CD4-positive, alpha-beta memory T cell (primary cell): ENCODE data around the gene MYBL2. TPM values are rescaled to one million over a fixed set of nuclear protein-coding genes. Genes with fewer than 3 reads are reported as not detected.
A peak's percentile ranks its signal among the peaks of the same experiment; 100 is the strongest.

Experiments
- CTCF ChIA-PET: fragments of 350-600 bp; sonication (Branson Sonifier 250); formaldehyde crosslinking; loops from one replicate; lab custom pipeline; 2021; ENCODE audit warnings: inconsistent platforms; ENCODE audit not compliant: partially characterized antibody; lab: Charles Lee
- POLR2A ChIA-PET: fragments of 350-600 bp; sonication (Branson Sonifier 250); formaldehyde crosslinking; loops from one replicate; lab custom pipeline; 2021; ENCODE audit not compliant: partially characterized antibody; lab: Charles Lee
- DNase-seq, 5 donors: peaks; one replicate each; pipeline versions ENCODE4 v3.0.0 to v3.0.0-alpha.2; 2020 to 2022; ENCODE audit warnings: mixed read lengths in 1 of 5
- H3K27ac ChIP-seq: one replicate; pipeline ENCODE4 v1.7.0; 2013; ENCODE audit warnings: low read depth, low read length
- H3K27me3 ChIP-seq: 2 replicates; pipeline ENCODE4 v1.7.0; 2013; ENCODE audit warnings: mild to moderate bottlenecking, low read length, moderate library complexity; ENCODE audit not compliant: insufficient read depth
- H3K36me3 ChIP-seq: 2 replicates; pipeline ENCODE4 v1.7.0; 2013; ENCODE audit warnings: mild to moderate bottlenecking, low read length, moderate library complexity; ENCODE audit not compliant: insufficient read depth
- H3K4me1 ChIP-seq: 2 replicates; pipeline ENCODE4 v1.7.0; 2013; ENCODE audit warnings: mild to moderate bottlenecking, low read length, moderate library complexity; ENCODE audit not compliant: insufficient read depth
- H3K4me3 ChIP-seq, 2 donors: one replicate each; pipeline ENCODE4 v1.7.0; 2013; ENCODE audit warnings: low read length in 2 of 2, mild to moderate bottlenecking in 1 of 2
- H3K9me3 ChIP-seq, 2 donors: one replicate each; pipeline ENCODE4 v1.7.0; 2013; ENCODE audit warnings: low read length in 2 of 2, control low read depth in 1 of 2; ENCODE audit not compliant: control insufficient read depth in 1 of 2
- H3K27ac Mint-ChIP-seq, 7 donors: one replicate each; pipeline ENCODE4 v1.8.0; 2020 to 2021; ENCODE audit warnings: mixed read lengths in 7 of 7, mild to moderate bottlenecking in 6 of 7, inconsistent platforms in 3 of 7, moderate library complexity in 3 of 7
- H3K27me3 Mint-ChIP-seq, 2 donors: one replicate each; pipeline ENCODE4 v1.8.0; 2020 to 2021; ENCODE audit warnings: mixed read lengths in 2 of 2
- H3K36me3 Mint-ChIP-seq, 2 donors: one replicate each; pipeline ENCODE4 v1.8.0; 2020 to 2021; ENCODE audit warnings: mixed read lengths in 2 of 2, inconsistent platforms in 1 of 2, mild to moderate bottlenecking in 1 of 2
- H3K4me1 Mint-ChIP-seq, 4 donors: one replicate each; pipeline ENCODE4 v1.8.0; 2020 to 2021; ENCODE audit warnings: mixed read lengths in 4 of 4, mild to moderate bottlenecking in 1 of 4
- H3K4me3 Mint-ChIP-seq, 8 donors: one replicate each; pipeline ENCODE4 v1.8.0; 2020 to 2021; ENCODE audit warnings: mixed read lengths in 8 of 8, mild to moderate bottlenecking in 7 of 8, moderate library complexity in 6 of 8, inconsistent platforms in 3 of 8
- H3K9me3 Mint-ChIP-seq, 8 donors: one replicate each; pipeline ENCODE4 v1.8.0; 2020 to 2021; ENCODE audit warnings: mixed read lengths in 8 of 8, mild to moderate bottlenecking in 5 of 8, inconsistent platforms in 3 of 8, moderate library complexity in 1 of 8
- intact Hi-C: fragments of 100-400 bp; cut with micrococcal nuclease; formaldehyde crosslinking; loops from one replicate; pipeline ENCODE4 v1.15.1; 2023
- polyA plus RNA-seq, 2 donors: library from polyadenylated mRNA; unstranded; fragments of 300-500 nt; fragmentation: Illumina TruSeq; gene quantifications; one replicate each; pipeline ENCODE4 v1.2.3, GENCODE V29; 2021
- total RNA-seq, 2 experiments: library from RNA; stranded (reverse); gene quantifications; one replicate each; pipeline ENCODE4 v1.2.3, GENCODE V29; 2021

The MYBL2 gene
- total and polyA plus RNA-seq, 4 experiments from 2014 or later, result 0.11 to 0.22 TPM; not detected in 2

GRCh38 chr20:43682446-43682845, 15.5 kb downstream of the MYBL2 start:
- H3K4me1 ChIP-seq, result no peaks in the 10 kb centered on the region
- no peaks in the 10 kb centered on the region for H3K9me3 ChIP-seq
- CTCF ChIA-PET, result no interaction called here
- intact Hi-C loops, result no loop called here
- H3K4me3 ChIP-seq, result no peak overlapping the region
- H3K27me3 Mint-ChIP-seq, result no peaks in the 10 kb centered on the region
- no peaks in the 10 kb centered on the region for H3K36me3 Mint-ChIP-seq
- no peaks in the 10 kb centered on the region for H3K36me3 ChIP-seq
- POLR2A ChIA-PET, result no interaction called here
- no peak overlapping the region for H3K27ac ChIP-seq
- H3K27me3 ChIP-seq, result no peaks in the 10 kb centered on the region
- no peak overlapping the region for H3K4me3 Mint-ChIP-seq
- no peak overlapping the region for H3K27ac Mint-ChIP-seq
- peaks cover 0 to 3% (median 0%) of the 10 kb centered on the region in 8 donors for H3K9me3 Mint-ChIP-seq
- H3K4me1 Mint-ChIP-seq, result peaks cover 0 to 4% (median under 1%) of the 10 kb centered on the region in 4 donors
- DNase-seq, result no peak

GRCh38 chr20:43686820-43687219, 19.9 kb downstream of the MYBL2 start:
- DNase-seq, result no peak
- CTCF ChIA-PET, result no interaction called here
- intact Hi-C loops, result no loop called here
- Mint-ChIP-seq H3K4me1 (peaks cover 0 to 1% (median 0%) of the 10 kb centered on the region in 4 donors), H3K9me3 (peaks cover 0 to 1% (median 0%) of the 10 kb centered on the region in 8 donors), H3K27ac (peak overlapping the region in 1 of 7 donors; percentile 27), H3K36me3 (no peaks in the 10 kb centered on the region), H3K27me3 (no peaks in the 10 kb centered on the region), H3K4me3 (no peak overlapping the region)
- Histone ChIP-seq H3K27ac (no peak overlapping the region), H3K27me3 (no peaks in the 10 kb centered on the region), H3K9me3 (no peaks in the 10 kb centered on the region), H3K36me3 (no peaks in the 10 kb centered on the region), H3K4me3 (no peak overlapping the region), H3K4me1 (no peaks in the 10 kb centered on the region)
- POLR2A ChIA-PET, result no interaction called here

- ChIA-PET CTCF (interaction anchor here (0.5 to 6.3 kb wide), 5 partner anchors 34 to 239 kb away, joined by 3 to 30 read pairs (median 3); no protein-coding TSS in a partner anchor), POLR2A (no interaction called here)
- Mint-ChIP-seq H3K36me3 (no peaks in the 10 kb centered on the region), H3K9me3 (no peaks in the 10 kb centered on the region), H3K4me1 (no peaks in the 10 kb centered on the region), H3K27ac (no peak overlapping the region), H3K27me3 (no peaks in the 10 kb centered on the region), H3K4me3 (no peak overlapping the region)
- Histone ChIP-seq H3K4me1 (no peaks in the 10 kb centered on the region), H3K27me3 (no peaks in the 10 kb centered on the region), H3K27ac (no peak overlapping the region), H3K4me3 (no peak overlapping the region), H3K36me3 (no peaks in the 10 kb centered on the region), H3K9me3 (no peaks in the 10 kb centered on the region)
- intact Hi-C loops, result no loop called here
- no peak for DNase-seq
Observed at GRCh38 chr20:43689165-43689564, 22.3 kb downstream of the MYBL2 start.

GRCh38 chr20:43690943-43691598, 24.2 kb downstream of the MYBL2 start:
- DNase-seq, result no peak
- no peak overlapping the region for H3K4me3 Mint-ChIP-seq
- H3K9me3 Mint-ChIP-seq, result no peaks in the 10 kb centered on the region
- peak overlapping the region in 1 of 7 donors; percentile 63 for H3K27ac Mint-ChIP-seq
- ChIA-PET CTCF (interaction anchor here (0.6 to 6.3 kb wide), 5 partner anchors 10 to 241 kb away, joined by 3 to 30 read pairs (median 15); no protein-coding TSS in a partner anchor), POLR2A (no interaction called here)
- Histone ChIP-seq H3K9me3 (no peaks in the 10 kb centered on the region), H3K27ac (no peak overlapping the region), H3K36me3 (no peaks in the 10 kb centered on the region), H3K27me3 (no peaks in the 10 kb centered on the region), H3K4me3 (no peak overlapping the region), H3K4me1 (no peaks in the 10 kb centered on the region)
- intact Hi-C loops, result no loop called here
- no peaks in the 10 kb centered on the region for H3K27me3 Mint-ChIP-seq
- no peaks in the 10 kb centered on the region for H3K36me3 Mint-ChIP-seq
- peaks cover 0 to 2% (median 0%) of the 10 kb centered on the region in 4 donors for H3K4me1 Mint-ChIP-seq

GRCh38 chr20:43691928-43692524, 25.1 kb downstream of the MYBL2 start:
- peak in 4 of 5 donors; percentile 12 to 30 (median 20) for DNase-seq
- Mint-ChIP-seq H3K27me3 (no peaks in the 10 kb centered on the region), H3K4me3 (no peak overlapping the region), H3K36me3 (no peaks in the 10 kb centered on the region), H3K9me3 (no peaks in the 10 kb centered on the region), H3K27ac (no peak overlapping the region), H3K4me1 (peaks cover 0 to 2% (median 0%) of the 10 kb centered on the region in 4 donors)
- intact Hi-C loops, result no loop called here
- Histone ChIP-seq H3K4me1 (no peaks in the 10 kb centered on the region), H3K9me3 (no peaks in the 10 kb centered on the region), H3K27ac (no peak overlapping the region), H3K27me3 (no peaks in the 10 kb centered on the region), H3K36me3 (no peaks in the 10 kb centered on the region), H3K4me3 (no peak overlapping the region)
- CTCF ChIA-PET, result interaction anchor here (0.6 to 6.3 kb wide), 5 partner anchors 8 to 242 kb away, joined by 3 to 30 read pairs (median 6); no protein-coding TSS in a partner anchor
- POLR2A ChIA-PET, result no interaction called here

GRCh38 chr20:43694763-43695162, 27.8 kb downstream of the MYBL2 start:
- DNase-seq, result no peak
- no peaks in the 10 kb centered on the region for H3K36me3 ChIP-seq
- Mint-ChIP-seq H3K27me3 (no peaks in the 10 kb centered on the region), H3K9me3 (no peaks in the 10 kb centered on the region), H3K4me1 (peaks cover 0 to 2% (median 0%) of the 10 kb centered on the region in 4 donors), H3K4me3 (no peak overlapping the region), H3K36me3 (no peaks in the 10 kb centered on the region), H3K27ac (peak overlapping the region in 2 of 7 donors; percentile 9 to 35)
- intact Hi-C loops, result no loop called here
- H3K4me1 ChIP-seq, result no peaks in the 10 kb centered on the region
- no peak overlapping the region for H3K4me3 ChIP-seq
- no peaks in the 10 kb centered on the region for H3K9me3 ChIP-seq
- no peak overlapping the region for H3K27ac ChIP-seq
- H3K27me3 ChIP-seq, result no peaks in the 10 kb centered on the region
- ChIA-PET CTCF (no interaction called here), POLR2A (no interaction called here)

GRCh38 chr20:43695571-43695970, 28.7 kb downstream of the MYBL2 start:
- Histone ChIP-seq H3K4me3 (no peak overlapping the region), H3K27ac (no peak overlapping the region), H3K36me3 (no peaks in the 10 kb centered on the region), H3K9me3 (no peaks in the 10 kb centered on the region), H3K27me3 (no peaks in the 10 kb centered on the region), H3K4me1 (no peaks in the 10 kb centered on the region)
- no peaks in the 10 kb centered on the region for H3K36me3 Mint-ChIP-seq
- no peaks in the 10 kb centered on the region for H3K9me3 Mint-ChIP-seq
- DNase-seq, result no peak
- CTCF ChIA-PET, result no interaction called here
- H3K27ac Mint-ChIP-seq, result no peak overlapping the region
- no peaks in the 10 kb centered on the region for H3K27me3 Mint-ChIP-seq
- intact Hi-C loops, result no loop called here
- H3K4me1 Mint-ChIP-seq, result peaks cover 0 to 2% (median 0%) of the 10 kb centered on the region in 4 donors
- POLR2A ChIA-PET, result no interaction called here
- H3K4me3 Mint-ChIP-seq, result peak overlapping the region in 1 of 8 donors; percentile 20
